ENCODE results near the gene DOCK2.

- TF ChIP-seq CTCF (IDR thresholded peaks at IDR 0.05; ENCODE audit: insufficient read depth, low read length, poor library complexity, severe bottlenecking) (no peak), EZH2phosphoT487 (conservative IDR thresholded peaks at IDR 0.05; ENCODE audit: low read length) (no peak)
Observed at GRCh38 chr5:169781420-169782345, 144.6 kb downstream of the DOCK2 start.
